ENCODE data around the gene EPC2.
"Not testable (repeated sequence)": the region's sequence is repeated elsewhere in the genome, so short reads cannot be mapped to it uniquely, and the experiment has no call there.

The EPC2 gene

DNA sequence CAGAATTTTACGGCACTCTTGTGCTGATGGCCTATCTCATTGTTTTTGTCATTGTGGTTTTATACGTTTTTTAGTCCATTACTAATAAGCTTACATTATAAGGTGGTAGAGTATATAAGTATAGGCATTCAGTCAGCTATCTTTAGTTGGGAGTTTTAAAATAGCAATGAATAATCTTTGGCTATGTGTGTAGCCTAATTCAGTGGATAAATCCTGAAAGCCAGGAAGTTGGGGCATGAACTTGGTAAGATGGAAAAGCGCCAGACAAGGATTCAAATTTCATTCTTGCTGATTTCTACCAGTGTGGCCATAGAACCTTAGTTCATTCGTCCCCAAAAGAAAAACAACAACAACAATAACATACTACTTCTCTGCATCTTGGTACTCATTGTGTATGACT is 31.2 kb downstream of the EPC2 start:
- DNase-seq = no peak

DNA sequence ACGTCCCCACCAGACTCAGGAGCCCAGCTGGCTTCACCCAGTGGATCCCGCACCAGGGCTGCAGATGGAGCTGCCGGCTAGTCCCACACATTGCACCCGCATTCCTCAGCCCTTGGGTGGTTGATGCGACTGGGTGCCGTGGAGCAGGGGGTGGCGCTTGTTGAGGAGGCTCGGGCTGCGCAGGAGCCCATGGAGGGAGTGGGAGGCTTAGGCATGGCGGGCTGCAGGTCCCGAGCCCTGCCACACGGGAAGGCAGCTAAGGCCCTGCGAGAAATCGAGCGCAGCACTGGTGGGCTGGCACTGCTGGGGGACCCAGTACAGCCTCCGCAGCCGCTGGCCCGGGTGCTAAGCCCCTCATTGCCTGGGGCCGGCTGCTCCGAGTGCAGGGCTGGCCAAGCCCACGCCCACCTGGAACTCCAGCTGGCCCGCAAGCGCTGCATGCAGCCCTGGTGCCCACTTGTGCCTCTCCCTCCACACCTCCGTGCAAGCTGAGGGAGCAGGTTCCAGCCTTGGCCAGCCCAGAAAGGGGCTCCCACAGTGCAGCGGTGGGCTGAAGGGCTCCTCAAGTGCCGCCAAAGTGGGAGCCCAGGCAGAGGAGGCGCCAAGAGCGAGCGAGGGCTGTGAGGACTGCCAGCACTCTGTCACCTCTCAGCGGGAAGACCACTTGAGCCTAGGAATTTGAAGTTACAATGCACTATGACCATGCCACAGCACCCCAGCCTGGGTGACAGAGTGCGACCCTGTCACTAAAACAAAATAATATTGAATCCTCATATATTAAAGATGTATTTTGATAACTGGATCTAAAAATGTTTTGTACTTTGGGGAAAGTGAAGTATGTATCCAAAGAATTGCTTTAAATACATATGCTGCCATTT is 34.0 kb downstream of the EPC2 start:
- not testable (repeated sequence) for DNase-seq

DNA sequence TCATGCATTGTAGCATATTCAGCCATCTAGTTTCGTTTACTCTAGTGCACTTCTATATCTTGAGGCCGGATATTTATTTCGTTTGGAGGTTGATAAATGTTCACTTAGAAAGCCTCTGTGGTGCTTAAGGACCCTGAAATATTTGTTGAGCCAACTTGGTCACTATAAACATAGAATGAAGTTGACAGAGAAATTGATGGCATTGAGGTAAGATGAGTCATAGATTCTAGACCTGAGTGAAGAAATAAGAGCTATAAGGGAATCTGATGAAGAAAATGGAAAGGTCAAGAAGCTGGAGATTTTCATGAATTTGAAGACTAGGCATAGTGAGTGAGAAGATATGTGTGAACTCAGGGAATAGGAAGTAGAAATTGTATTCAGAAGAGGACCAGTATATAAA is 35.9 kb downstream of the EPC2 start:
- no peak for DNase-seq

DNA sequence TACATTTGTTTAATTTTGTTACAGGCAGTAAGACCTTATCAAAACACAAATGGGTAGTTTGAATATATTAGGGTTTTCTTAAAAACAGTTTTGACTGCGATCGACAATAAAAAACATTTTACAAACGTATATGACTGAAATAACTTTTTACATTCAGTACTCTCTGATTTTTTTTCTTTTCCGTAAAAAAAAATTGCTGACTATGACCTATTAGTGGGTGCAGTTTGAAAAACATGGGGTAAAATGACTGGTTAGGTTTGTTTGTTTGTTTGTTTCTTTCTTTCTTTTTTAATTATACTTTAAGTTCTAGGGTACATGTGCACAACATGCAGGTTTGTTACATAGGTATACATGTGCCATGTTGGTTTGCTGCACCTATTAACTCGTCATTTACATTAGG is 36.9 kb downstream of the EPC2 start:
- no peak for DNase-seq

DNA sequence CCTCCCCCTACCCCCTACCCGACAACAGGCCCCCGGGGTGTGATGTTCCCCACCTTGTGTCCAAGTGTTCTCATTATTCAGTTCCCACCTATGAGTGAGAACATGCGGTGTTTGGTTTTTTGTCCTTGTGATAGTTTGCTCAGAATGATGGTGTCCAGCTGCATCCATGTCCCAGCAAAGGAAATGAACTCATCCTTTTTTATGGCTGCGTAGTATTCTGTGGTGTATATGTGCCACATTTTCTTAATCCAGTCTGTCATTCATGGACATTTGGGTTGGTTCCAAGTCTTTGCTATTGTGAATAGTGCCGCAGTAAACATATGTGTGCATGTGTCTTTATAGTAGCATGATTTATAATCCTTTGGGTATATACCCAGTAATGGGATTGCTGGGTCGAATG is 37.3 kb downstream of the EPC2 start:
- DNase-seq = not testable (repeated sequence)

DNA sequence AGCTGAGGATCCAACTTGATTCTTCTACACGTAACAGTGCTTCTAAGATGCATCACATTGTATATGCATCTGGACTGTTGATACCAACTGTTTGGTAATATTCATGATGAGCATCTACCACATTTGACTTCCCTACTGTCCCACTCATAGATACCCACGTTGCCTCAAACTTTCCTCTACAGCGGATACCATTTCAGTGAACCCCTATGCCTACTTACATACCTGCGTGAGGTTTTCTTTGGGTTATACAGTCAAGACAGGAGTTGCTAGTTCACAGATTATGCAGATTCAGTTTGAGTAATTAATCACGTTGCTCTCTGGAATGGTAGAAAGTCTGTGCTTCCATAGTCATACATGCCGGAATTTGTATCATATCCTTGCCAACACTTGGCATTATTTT is 40.0 kb downstream of the EPC2 start:
- no peak for DNase-seq

DNA sequence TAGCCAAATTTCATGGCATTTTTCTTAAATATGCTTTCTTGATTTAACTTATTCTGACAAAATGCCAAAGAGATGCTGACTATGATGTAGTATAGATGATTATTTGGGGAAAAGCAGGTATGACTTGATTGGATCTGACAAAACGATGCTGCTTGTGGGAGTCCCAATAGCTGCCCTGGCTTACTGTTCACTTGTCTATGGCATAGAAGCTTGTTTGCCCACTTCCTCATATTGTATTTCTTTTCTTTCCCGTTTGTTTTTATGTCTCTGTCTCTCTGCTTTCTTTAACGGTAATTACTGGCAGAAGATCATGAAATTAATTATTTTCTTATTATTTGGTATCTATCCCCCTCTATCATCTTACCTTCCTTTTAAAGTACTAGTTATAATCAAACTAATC is 43.0 kb downstream of the EPC2 start:
- DNase-seq = no peak

DNA sequence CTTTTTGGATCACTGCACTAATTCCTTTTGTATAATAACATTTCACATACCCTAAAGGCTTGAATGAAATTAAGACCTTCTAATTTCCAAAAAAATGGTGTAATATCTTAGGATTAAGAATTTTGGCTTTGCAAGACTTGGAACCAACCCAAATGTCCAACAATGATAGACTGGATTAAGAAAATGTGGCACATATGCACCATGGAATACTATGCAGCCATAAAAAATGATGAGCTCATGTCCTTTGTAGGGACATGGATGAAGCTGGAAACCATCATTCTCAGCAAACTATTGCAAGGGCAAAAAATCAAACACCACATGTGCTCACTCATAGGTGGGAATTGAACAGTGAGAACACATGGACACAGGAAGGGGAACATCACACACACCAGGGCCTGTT is 43.5 kb downstream of the EPC2 start:
- not testable (repeated sequence) for DNase-seq

DNA sequence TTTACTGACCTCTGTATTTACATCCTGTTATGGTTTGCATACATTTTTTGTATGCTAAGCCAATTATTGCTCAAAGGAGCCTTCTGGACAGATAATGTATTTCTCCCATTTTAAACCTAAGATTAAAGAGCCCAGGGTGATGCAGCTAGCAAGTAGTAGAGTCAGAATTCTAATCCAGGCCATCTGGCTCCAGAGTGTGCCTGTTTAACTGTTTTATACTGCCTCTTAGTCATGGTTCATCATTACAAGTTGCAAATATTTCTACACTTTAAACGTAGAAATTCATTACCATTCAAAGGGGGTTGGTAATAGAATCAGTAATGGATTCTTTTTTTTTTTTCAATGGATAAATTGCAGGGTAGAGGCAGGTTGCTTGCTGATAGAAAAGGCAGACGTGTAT is 52.4 kb downstream of the EPC2 start:
- no peak for DNase-seq

DNA sequence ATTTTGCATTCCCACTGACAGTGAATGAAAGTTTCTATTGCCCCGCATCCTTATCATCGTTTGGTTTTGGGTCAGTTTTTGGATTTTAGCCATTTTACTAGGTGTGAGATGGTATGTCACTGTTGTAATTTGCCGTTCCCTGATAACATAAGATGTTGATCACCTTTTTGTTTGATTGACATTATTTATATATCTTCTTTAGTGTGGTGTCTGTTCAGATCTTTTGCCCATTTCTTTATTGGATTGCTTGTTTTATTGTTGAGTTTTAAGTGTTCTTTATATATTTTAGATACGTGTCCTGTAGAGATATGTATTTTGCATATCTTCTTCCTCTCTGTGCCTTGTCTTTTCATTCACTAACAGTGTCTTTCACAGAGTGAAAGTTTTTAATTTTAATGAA is 55.3 kb downstream of the EPC2 start:
- no peak for DNase-seq

DNA sequence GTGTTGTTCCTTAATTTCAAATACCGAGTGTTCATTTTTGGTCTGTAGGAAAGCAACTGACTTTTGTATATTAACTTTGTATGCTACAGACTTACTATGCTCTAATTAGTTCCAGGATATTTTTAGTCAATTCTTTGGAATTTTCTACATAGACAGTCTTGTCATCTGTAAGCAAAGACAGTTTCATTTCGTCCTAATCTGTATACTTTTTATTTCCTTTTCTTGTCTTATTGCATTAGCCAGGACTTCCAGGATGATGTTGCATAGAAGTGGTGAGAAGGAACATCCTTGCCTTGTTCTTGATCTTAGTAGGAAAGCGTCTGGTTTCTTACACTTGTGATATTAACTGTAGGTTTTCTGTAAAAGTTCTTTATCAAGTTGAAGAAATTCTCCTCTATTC is 56.5 kb downstream of the EPC2 start:
- DNase-seq = no peak

DNA sequence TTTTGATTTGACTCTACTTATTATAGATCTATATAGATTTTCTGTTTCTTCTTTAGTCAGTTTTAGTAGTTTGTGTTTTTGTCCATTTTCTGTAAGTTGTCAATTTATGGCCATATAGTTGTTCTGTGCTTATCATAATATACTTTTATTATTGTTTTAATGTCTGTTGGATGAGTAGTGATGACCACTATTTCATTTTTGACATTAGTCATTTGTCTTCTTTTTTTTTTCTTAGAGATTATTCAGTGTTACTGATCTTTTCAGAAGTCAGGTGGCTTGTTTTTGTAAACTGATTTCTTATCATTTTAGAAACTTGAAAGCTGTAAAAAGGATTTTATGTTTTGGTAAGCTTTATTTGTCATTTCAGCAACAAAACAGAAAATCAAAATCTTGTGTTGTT is 57.3 kb downstream of the EPC2 start:
- no peak for DNase-seq

DNA sequence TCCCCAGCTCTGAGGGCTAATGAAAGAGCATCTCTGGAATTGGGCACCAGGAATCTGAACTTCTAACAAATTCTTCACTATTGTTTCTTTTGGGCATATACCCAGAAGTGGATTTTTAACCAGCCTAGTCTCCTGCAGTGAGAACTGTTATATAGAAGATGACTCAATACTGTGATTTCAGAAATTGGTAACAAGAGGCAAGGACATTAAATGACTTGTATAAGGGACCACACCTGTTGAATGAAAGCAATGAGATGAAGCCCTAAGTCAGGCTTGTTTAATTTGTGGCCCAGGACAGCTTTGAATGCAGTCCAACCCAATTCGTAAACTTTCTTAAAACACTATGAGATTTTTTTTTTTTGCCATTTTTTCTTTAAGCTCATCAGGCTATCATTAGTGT is 57.9 kb downstream of the EPC2 start:
- DNase-seq = no peak

DNA sequence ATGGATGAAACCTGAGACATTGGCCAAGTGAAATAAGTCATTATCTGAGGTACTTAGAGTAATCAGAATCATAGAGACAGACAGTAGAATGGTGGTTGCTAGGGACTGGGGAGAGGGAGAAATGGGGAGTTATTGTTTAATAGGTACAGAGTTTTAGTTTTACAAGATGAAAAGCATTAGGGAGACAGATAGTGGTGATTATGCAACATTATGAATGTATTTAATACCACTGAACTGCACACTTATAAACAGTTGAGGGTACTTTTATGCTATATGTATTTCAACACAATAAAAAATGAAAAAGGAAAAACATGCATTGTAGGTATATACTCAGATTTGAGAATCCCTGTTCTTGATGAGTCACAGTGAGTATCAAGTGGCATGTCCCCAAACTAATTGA is 59.7 kb downstream of the EPC2 start:
- no peak for DNase-seq

DNA sequence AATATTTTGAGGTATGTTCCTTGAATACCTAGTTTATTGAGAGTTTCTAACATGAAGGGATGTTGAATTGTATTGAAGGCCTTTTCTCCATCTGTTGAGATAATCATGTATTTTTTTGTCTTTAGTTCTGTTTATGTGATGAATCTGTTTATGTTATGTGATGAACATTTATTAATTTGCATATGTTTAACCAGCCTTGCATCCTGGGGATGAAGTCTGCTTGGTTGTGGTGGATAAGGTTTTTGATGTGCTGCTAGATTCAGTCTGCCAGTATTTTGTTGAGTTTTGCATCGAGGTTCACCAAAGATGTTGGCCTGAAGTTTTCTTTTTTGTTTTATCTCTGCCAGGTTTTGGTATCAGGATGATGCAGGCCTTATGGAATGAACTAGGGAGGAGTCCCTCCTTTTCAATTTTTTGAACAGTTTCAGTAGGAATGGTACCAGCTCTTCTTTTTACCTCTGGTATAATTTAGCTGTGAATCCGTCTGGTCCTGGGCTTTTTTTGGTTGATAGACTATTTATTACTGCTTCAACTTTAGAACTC is 71.9 kb downstream of the EPC2 start:
- no peak for DNase-seq

DNA sequence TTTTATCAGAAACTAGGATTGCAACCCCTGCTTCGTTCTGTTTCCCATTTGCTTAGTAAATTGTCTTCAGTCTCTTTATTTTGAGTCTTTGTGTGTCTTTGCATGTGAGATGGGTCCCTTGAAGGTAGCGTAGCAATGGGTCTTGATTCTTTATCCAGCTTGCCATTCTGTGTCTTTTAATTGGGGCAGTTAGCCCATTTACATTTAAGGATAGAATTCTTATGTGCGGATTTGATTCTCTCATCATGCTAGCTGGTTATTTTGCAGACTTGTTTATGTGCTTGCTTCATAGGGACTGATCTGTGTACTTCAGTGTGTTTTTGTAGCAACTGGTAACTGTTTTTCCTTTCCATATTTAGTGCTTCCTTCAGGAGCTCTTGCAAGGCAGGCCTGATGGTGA is 73.5 kb downstream of the EPC2 start:
- no peak for DNase-seq

DNA sequence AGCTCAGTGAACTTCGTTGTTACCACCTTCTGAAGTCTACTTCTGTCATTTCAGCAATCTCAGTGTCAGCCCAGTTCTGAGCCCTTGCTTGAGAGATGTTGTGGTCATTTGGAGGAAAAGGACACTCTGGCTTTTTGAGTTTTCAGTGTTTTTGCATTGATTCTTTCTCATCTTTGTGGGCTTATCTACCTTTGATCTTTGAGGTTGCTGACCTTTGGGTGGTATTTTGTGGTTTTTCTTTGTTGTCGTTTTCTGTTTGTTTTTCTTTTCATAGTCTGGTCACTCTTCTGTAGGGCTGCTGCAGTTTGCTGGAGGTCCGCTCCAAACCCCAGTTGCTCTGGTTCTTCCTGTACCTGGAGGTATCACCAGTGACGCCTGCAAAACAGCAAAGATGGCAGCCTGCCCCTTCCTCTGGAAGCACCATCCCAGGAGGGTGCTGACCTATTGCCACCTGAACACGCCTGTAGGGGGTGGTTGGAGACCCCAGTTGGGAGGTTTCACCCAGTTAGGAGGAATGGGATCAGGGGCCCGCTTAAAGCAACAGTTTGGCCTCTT is 74.7 kb downstream of the EPC2 start:
- DNase-seq = no peak

DNA sequence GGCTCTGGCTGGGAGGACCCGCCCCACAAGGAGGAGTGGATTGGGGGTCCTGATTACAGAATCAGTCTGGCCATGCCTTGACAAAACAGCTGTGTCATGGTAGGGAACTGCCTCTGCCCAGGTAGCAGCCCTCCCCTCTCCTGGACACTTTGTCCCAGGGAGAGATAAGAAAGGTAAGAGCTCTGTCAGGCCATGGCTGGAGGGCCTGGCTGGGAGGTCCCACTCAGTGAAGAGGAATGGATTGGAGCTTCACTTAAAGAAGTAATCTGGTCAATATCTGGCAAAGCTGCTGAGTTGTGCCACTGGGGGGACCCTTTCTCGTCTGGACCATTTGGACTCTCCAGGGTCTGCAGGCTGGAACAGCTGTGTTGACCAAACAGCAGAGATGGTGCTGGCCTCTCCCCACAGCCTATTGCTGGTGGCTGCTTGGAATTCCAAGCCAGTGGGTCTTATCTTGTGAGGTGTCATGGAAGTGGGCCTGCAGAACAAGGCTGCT is 75.4 kb downstream of the EPC2 start:
- no peak for DNase-seq

DNA sequence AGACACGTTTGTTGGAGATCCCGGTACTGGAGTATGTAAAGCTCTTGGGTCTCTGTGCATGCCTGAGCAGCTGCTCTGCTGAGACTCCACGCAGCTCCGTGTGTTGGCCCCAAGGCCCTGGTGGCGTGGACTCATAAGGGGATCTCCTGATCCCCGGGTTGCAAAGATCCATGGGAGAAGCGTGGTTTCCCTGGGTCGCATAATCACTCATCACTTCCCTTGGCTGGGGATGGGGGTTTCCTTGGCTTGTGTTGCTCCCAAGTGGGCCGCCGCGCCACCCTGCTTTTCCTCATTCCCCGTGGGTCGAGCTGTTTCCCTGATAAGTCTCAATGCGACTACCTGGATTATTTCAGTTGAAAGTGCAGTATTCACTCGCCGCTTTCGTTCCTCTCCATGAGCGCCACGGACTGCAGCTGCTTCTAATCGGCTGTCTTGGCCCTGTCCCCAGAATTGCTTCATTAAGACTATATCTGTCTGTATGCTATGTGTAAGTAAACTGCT is 76.0 kb downstream of the EPC2 start:
- no peak for DNase-seq

DNA sequence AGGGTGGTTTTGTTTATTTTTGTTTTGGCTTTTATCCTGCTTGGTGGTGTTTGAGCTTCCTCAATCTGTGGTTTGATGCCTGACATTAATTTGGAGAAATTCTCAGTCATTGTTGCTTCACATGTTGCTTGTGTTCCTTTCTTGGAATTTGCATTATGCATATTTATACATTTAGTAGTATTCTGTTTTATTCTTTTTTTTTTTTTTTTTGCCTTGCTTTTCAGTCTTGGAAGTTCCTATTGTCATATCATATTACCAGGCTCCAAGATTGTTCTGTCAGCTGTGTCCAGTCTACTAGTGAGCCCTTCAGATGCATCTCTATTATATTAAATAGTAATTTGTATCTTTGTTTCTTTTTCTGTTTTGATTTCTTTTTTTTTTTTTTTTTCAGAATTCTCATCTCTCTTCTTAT is 77.0 kb downstream of the EPC2 start:
- DNase-seq = peak; percentile 2

DNA sequence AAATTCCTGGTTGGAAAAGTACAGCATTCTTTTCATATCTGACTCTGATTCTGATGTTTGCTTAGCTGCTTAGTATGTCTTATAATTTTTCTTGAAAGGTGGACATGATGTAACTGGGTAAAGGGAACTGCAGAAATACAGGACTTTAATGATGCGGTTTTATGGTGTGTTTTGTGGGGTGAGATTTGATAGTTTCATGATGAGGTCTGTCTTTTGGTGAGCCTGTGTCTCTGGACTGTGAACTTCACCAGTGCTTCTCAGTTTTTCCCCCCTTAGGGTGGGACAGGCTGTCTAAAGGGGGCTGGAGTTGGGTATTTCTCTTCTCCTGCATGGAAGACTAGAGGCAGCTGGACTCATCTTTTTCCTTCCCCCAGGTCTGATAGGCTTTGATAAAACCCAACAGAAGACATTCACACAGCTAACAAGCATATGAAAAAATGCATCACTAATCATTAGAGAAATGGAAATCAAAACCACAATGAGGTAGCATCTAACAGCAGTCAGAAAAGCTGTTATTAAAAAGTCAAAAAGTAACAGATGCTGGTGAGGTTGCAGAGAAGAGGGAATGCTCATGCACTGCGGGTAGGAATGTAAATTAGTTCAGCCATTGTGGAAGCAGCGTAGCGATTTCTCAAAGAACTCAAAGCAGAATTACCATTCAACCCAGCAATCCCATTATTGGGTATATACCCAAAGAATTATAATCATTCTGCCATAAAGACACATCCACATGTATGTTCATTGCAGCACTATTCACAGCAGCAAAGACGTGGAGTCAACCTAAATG is 77.6 kb downstream of the EPC2 start:
- DNase-seq = no peak

DNA sequence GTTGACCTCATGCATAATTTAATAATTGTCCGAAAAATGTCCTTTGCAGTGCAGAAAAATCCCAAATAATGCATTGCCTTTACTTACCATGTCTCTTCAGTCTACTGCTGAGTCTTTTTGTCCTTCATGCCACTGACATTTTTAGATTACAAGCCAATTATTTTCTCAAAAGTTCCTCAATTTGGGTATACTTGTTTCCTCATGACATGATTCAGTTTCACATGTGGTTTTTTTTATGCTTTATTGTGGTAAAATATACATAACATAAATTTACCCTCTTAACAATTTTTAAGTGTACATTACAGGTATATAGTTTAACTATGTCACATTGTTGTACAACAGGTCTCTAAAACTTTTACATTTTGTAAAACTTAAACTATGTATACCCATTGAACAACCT is 81.0 kb downstream of the EPC2 start:
- DNase-seq = no peak

DNA sequence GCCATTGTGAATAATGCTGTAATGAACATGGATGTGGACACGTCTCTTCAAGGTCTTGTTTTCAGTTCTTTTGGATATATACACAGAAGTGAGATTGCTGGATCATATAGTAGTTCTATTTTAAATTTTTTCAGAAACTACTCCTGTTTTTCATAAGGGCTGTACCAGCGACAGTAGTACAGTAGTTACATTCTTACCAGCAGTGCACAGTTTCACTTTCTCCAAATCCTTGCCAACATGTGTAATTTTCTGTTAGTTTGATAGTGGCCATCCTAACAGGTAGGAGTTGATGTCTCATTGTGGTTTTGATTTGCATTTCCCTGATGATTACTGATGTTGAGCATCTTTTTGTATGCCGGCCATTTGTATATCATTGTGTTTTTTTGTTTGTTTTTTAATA is 81.7 kb downstream of the EPC2 start:
- DNase-seq = no peak
